Tibial nerve (tissue), 4 donors: ENCODE results near the gene REEP2.

Experiments used
- EP300 ChIP-seq, 2 donors: sonication (generic); formaldehyde crosslinking; IDR thresholded peaks; one replicate each; pipeline ENCODE4 v1.6.1; 2017; ENCODE audit warnings: antibody characterized with exemption in 2 of 2, mild to moderate bottlenecking in 1 of 2
- TF ChIP-seq, protein P1 (sequence below), 5 experiments: fragments of 200-600 bp in 3 of 5; fragments of 450-650 bp in 2 of 5; sonication (generic) in 3 of 5; IDR thresholded peaks; one replicate each; pipeline ENCODE4 v1.5.1; 2016 to 2019; ENCODE audit warnings: antibody characterized with exemption in 5 of 5, mild to moderate bottlenecking in 3 of 5, moderate library complexity in 2 of 5

DNA sequence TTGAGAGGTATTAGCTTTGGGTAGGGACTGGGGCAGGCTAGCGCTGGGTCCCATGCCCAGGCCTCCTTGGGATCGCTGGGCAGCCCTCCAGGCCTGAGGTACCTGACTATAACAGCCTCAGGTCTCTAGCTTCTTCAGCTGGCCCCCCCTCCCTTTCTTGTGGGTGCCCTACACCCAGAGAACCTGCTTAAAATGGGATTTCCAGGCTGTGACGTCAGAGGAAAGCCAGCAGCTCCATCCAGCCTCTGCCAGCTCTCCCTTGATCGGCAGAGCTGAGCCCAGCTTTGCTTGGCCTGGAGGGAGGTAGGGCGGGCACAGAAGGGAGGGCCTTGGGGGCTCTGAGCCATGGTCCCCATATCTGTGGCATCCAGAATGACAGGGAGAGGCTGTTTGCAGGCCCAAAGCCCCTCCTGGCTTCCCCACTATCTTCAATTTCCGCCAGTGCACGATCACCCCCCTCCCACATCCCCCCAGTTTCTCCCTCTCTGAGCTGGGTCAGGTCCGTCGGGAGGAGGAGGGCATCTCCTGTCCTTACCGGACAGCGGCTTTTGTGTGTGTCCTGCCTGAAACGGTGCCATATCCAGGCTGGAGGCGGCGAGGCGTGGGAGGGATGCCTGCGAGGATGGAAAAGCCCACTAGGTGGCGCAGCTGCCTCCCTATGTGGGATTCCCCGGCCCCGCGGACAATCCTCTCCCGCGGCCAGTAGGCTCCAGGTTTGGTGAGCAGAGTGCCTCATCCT is 10.8 kb downstream of the REEP2 start:
- TF ChIP-seq EP300 (IDR thresholded peaks at IDR 0.05), result no peak
- TF ChIP-seq, protein P1, sequence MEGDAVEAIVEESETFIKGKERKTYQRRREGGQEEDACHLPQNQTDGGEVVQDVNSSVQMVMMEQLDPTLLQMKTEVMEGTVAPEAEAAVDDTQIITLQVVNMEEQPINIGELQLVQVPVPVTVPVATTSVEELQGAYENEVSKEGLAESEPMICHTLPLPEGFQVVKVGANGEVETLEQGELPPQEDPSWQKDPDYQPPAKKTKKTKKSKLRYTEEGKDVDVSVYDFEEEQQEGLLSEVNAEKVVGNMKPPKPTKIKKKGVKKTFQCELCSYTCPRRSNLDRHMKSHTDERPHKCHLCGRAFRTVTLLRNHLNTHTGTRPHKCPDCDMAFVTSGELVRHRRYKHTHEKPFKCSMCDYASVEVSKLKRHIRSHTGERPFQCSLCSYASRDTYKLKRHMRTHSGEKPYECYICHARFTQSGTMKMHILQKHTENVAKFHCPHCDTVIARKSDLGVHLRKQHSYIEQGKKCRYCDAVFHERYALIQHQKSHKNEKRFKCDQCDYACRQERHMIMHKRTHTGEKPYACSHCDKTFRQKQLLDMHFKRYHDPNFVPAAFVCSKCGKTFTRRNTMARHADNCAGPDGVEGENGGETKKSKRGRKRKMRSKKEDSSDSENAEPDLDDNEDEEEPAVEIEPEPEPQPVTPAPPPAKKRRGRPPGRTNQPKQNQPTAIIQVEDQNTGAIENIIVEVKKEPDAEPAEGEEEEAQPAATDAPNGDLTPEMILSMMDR (IDR thresholded peaks at IDR 0.05), result peak; percentile 93 to 97 (median 96)
